HepG2 (cell line): ENCODE measurements around the gene PRKAG3. TPM values are rescaled to one million over a fixed set of nuclear protein-coding genes. Genes with fewer than 3 reads are reported as not detected.

Source experiments
- ADNP ChIP-seq: sonication (generic); formaldehyde crosslinking; IDR thresholded peaks from 2 replicates; pipeline ENCODE4 v1.4.0; 2020; ENCODE audit warnings: missing genetic modification reagents
- ATF2 ChIP-seq: sonication (generic); formaldehyde crosslinking; IDR thresholded peaks from 2 replicates; pipeline ENCODE4 v1.4.0; 2020; ENCODE audit warnings: missing genetic modification reagents
- ATF7 ChIP-seq, 2 experiments: fragments of 450-650 bp in 1 of 2; sonication (generic) in 1 of 2; formaldehyde crosslinking in 1 of 2; IDR thresholded peaks; 2 replicates each; pipeline versions ENCODE4 v1.4.0 to v1.6.1; 2016 to 2020; ENCODE audit warnings: antibody characterized with exemption in 1 of 2, mild to moderate bottlenecking in 1 of 2, missing genetic modification reagents in 1 of 2
- ATM ChIP-seq: fragments of 450-650 bp; IDR thresholded peaks from 2 replicates; pipeline ENCODE4 v1.7.1; 2017; ENCODE audit warnings: mild to moderate bottlenecking, borderline replicate concordance
- EHMT2 ChIP-seq: fragments of 200-600 bp; sonication (generic); IDR thresholded peaks from 2 replicates; pipeline ENCODE4 v1.7.0; 2017; ENCODE audit warnings: antibody characterized with exemption, low read depth, low read length, borderline replicate concordance
- FOSL1 ChIP-seq: sonication (generic); formaldehyde crosslinking; IDR thresholded peaks from 2 replicates; pipeline ENCODE4 v1.9.0; 2021; ENCODE audit warnings: missing genetic modification reagents, borderline replicate concordance
- HIVEP1 ChIP-seq: sonication (generic); formaldehyde crosslinking; IDR thresholded peaks from 2 replicates; pipeline ENCODE4 v1.4.0; 2020; ENCODE audit warnings: mild to moderate bottlenecking, missing genetic modification reagents
- KDM1A ChIP-seq: IDR thresholded peaks from 2 replicates; pipeline ENCODE4 v1.6.1; 2016; ENCODE audit warnings: missing compliant biosample characterization
- MAFK ChIP-seq, 2 experiments: IDR thresholded peaks in 1 of 2; conservative IDR thresholded peaks in 1 of 2; 2 replicates each; pipeline ENCODE4 v1.6.1; 2011; ENCODE audit warnings: improper control_type of control experiment in 2 of 2, low read length in 2 of 2
- RCOR2 ChIP-seq: IDR thresholded peaks from 2 replicates; pipeline ENCODE4 v1.6.1; 2016; ENCODE audit warnings: missing biosample characterization, missing genetic modification reagents
- RFX5 ChIP-seq: IDR thresholded peaks from 2 replicates; pipeline ENCODE4 v1.6.1; 2011; ENCODE audit warnings: low read depth, low read length, improper control_type of control experiment
- ZNF24 ChIP-seq: fragments of 450-650 bp; IDR thresholded peaks from 2 replicates; pipeline ENCODE4 v1.6.1; 2017; ENCODE audit warnings: antibody characterized with exemption, mild to moderate bottlenecking
- ZNF274 ChIP-seq: sonication (generic); formaldehyde crosslinking; IDR thresholded peaks from 2 replicates; pipeline ENCODE4 v1.5.1; 2020; ENCODE audit warnings: mild to moderate bottlenecking, missing genetic modification reagents
- ZNF296 ChIP-seq: sonication (generic); formaldehyde crosslinking; conservative IDR thresholded peaks from 2 replicates; pipeline ENCODE4 v1.5.0; 2020; ENCODE audit warnings: mild to moderate bottlenecking, missing genetic modification reagents
- ZNF329 ChIP-seq: sonication (generic); formaldehyde crosslinking; IDR thresholded peaks from 2 replicates; pipeline ENCODE4 v1.9.0; 2021; ENCODE audit warnings: low read depth, mild to moderate bottlenecking, missing genetic modification reagents
- ZNF331 ChIP-seq: sonication (generic); formaldehyde crosslinking; IDR thresholded peaks from 2 replicates; pipeline ENCODE4 v1.4.0; 2020; ENCODE audit warnings: missing genetic modification reagents
- ZNF564 ChIP-seq: sonication (generic); formaldehyde crosslinking; IDR thresholded peaks from 2 replicates; pipeline ENCODE4 v1.8.1; 2023; ENCODE audit warnings: mild to moderate bottlenecking, missing genetic modification reagents
- ZNF660 ChIP-seq: sonication (generic); formaldehyde crosslinking; IDR thresholded peaks from 2 replicates; pipeline ENCODE4 v1.5.1; 2020; ENCODE audit warnings: mild to moderate bottlenecking, low read depth, missing genetic modification reagents, borderline replicate concordance
- ZNF776 ChIP-seq: sonication (generic); formaldehyde crosslinking; IDR thresholded peaks from 2 replicates; pipeline ENCODE4 v1.4.0; 2020; ENCODE audit warnings: mild to moderate bottlenecking, missing genetic modification reagents
- polyA plus RNA-seq, 8 experiments: library from polyadenylated mRNA; depleted of rRNA in 3 of 8; stranded (reverse) in 7 of 8; unstranded in 1 of 8; fragments of >200 nt; fragmentation: Illumina TruSeq in 4 of 8; extraction: Trizol in 4 of 8; gene quantifications; 2 replicates each; pipeline versions ENCODE4 v1.2.1 to v1.2.3, GENCODE V29; 2011 to 2016; ENCODE audit warnings: low read depth in 4 of 8, missing spikeins in 1 of 8, mixed read lengths in 1 of 8; ENCODE audit not compliant: insufficient read depth in 1 of 8
- total RNA-seq, 5 experiments: library from RNA; depleted of rRNA; stranded (reverse); fragments of >200 nt; fragmentation: Illumina TruSeq; extraction: Trizol; gene quantifications; 2 replicates each; pipeline ENCODE4 v1.2.3, GENCODE V29; 2016; ENCODE audit warnings: low read depth in 1 of 5
- TF ChIP-seq, protein P1 (sequence below): IDR thresholded peaks from 2 replicates; pipeline ENCODE4 v1.6.1; 2016; ENCODE audit warnings: low read depth, missing genetic modification reagents, missing compliant biosample characterization
- TF ChIP-seq, protein P2 (sequence below): sonication (generic); formaldehyde crosslinking; IDR thresholded peaks from 2 replicates; pipeline ENCODE4 v1.8.0; 2022; ENCODE audit warnings: missing genetic modification reagents, mild to moderate bottlenecking, moderate library complexity, borderline replicate concordance

PRKAG3 gene
- total and polyA plus RNA-seq, 2 of the 13 experiments (the other 11 are each of a cell fraction or from before 2014, with no cell fraction given): not detected

DNA sequence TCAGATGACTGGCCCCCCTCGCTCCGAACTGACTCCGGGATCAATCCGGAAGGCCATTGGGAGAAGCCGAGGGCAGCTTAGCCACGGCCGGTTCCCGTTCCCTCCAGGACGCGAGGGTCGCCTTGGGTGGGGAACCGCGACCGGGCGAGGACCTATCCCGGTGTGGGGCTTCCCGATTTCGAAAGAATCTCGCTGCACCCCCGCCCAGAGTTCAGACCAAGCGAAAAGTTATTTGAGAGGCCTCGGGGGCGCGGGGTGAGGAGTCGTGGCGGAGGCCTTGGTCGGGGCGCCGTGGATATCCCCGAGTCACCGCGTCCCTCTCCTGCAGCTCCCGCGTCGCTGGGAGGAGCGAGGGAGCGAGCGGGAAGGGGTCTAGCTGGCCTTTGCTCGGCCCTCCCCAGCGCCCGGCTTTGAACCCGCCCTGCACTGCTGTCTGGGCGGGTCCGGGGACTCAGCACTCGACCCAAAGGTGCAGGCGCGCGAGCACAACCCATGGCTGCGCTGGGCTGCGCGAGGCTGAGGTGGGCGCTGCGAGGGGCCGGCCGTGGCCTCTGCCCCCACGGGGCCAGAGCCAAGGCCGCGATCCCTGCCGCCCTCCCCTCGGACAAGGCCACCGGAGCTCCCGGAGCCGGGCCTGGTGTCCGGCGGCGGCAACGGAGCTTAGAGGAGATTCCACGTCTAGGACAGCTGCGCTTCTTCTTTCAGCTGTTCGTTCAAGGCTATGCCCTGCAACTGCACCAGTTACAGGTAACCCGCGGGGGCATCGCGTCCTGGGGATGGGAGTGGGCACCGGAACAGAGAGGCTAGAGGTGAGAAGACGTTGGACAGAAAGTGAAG is 49.7 kb downstream of the PRKAG3 start, which contains the start of gene CYP27A1 (continued):
- TF ChIP-seq, protein P1, sequence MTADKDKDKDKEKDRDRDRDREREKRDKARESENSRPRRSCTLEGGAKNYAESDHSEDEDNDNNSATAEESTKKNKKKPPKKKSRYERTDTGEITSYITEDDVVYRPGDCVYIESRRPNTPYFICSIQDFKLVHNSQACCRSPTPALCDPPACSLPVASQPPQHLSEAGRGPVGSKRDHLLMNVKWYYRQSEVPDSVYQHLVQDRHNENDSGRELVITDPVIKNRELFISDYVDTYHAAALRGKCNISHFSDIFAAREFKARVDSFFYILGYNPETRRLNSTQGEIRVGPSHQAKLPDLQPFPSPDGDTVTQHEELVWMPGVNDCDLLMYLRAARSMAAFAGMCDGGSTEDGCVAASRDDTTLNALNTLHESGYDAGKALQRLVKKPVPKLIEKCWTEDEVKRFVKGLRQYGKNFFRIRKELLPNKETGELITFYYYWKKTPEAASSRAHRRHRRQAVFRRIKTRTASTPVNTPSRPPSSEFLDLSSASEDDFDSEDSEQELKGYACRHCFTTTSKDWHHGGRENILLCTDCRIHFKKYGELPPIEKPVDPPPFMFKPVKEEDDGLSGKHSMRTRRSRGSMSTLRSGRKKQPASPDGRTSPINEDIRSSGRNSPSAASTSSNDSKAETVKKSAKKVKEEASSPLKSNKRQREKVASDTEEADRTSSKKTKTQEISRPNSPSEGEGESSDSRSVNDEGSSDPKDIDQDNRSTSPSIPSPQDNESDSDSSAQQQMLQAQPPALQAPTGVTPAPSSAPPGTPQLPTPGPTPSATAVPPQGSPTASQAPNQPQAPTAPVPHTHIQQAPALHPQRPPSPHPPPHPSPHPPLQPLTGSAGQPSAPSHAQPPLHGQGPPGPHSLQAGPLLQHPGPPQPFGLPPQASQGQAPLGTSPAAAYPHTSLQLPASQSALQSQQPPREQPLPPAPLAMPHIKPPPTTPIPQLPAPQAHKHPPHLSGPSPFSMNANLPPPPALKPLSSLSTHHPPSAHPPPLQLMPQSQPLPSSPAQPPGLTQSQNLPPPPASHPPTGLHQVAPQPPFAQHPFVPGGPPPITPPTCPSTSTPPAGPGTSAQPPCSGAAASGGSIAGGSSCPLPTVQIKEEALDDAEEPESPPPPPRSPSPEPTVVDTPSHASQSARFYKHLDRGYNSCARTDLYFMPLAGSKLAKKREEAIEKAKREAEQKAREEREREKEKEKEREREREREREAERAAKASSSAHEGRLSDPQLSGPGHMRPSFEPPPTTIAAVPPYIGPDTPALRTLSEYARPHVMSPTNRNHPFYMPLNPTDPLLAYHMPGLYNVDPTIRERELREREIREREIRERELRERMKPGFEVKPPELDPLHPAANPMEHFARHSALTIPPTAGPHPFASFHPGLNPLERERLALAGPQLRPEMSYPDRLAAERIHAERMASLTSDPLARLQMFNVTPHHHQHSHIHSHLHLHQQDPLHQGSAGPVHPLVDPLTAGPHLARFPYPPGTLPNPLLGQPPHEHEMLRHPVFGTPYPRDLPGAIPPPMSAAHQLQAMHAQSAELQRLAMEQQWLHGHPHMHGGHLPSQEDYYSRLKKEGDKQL (CRISPR knock-in tag): 0 out of 2 replicates have a peak, but pooled peaks have one; percentile 38
- TF ChIP-seq ATF7 (IDR thresholded peaks at IDR 0.05): no peak
- peak; percentile 77 for TF ChIP-seq ATF7 (CRISPR knock-in tag; IDR thresholded peaks at IDR 0.05)
- peak; percentile 86 for TF ChIP-seq ZNF331 (CRISPR knock-in tag)
- peak; percentile 92 for TF ChIP-seq HIVEP1 (CRISPR knock-in tag)
- no peak for TF ChIP-seq ZNF776
- peak; percentile 95 for TF ChIP-seq ZNF564 (CRISPR knock-in tag)
- TF ChIP-seq, protein P2, sequence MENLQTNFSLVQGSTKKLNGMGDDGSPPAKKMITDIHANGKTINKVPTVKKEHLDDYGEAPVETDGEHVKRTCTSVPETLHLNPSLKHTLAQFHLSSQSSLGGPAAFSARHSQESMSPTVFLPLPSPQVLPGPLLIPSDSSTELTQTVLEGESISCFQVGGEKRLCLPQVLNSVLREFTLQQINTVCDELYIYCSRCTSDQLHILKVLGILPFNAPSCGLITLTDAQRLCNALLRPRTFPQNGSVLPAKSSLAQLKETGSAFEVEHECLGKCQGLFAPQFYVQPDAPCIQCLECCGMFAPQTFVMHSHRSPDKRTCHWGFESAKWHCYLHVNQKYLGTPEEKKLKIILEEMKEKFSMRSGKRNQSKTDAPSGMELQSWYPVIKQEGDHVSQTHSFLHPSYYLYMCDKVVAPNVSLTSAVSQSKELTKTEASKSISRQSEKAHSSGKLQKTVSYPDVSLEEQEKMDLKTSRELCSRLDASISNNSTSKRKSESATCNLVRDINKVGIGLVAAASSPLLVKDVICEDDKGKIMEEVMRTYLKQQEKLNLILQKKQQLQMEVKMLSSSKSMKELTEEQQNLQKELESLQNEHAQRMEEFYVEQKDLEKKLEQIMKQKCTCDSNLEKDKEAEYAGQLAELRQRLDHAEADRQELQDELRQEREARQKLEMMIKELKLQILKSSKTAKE (CRISPR knock-in tag): peak; percentile 87
- peak; percentile 62; the same call in 1 of the 2 replicates for TF ChIP-seq ATF2
- peak; percentile 68; the same call in 1 of the 2 replicates for TF ChIP-seq ZNF274 (CRISPR knock-in tag)
- TF ChIP-seq EHMT2: no peak
- TF ChIP-seq ADNP (CRISPR knock-in tag): 0 out of 2 replicates have a peak, but pooled peaks have one; percentile 40
- TF ChIP-seq FOSL1 (CRISPR knock-in tag): no peak
- peak; percentile 21; the same call in 1 of the 2 replicates for TF ChIP-seq ZNF296 (CRISPR knock-in tag)
- TF ChIP-seq KDM1A: no peak
- no peak for TF ChIP-seq ATM
- TF ChIP-seq ZNF24: peak; percentile 12; the same call in 1 of the 2 replicates
- no peak for TF ChIP-seq RCOR2 (CRISPR knock-in tag)
- TF ChIP-seq RFX5: peak; percentile 9; the same call in 1 of the 2 replicates
- TF ChIP-seq ZNF660 (CRISPR knock-in tag): no peak
- no peak for TF ChIP-seq ZNF329
- 0 out of 4 replicates have a peak, but pooled peaks of 1 of the 2 experiments have one; percentile 0 for TF ChIP-seq MAFK (conservative IDR thresholded peaks at IDR 0.05 in 1 of 2, IDR thresholded peaks at IDR 0.05 in 1 of 2; ENCODE audit: low read length in 2 of 2)
